ENCODE results near the gene TMEM217. TPM values are rescaled to one million over a fixed set of nuclear protein-coding genes. Genes with fewer than 3 reads are reported as not detected.

TMEM217 gene
- total RNA-seq, 1 experiment from 2014 or later: 2.4 TPM

DNA sequence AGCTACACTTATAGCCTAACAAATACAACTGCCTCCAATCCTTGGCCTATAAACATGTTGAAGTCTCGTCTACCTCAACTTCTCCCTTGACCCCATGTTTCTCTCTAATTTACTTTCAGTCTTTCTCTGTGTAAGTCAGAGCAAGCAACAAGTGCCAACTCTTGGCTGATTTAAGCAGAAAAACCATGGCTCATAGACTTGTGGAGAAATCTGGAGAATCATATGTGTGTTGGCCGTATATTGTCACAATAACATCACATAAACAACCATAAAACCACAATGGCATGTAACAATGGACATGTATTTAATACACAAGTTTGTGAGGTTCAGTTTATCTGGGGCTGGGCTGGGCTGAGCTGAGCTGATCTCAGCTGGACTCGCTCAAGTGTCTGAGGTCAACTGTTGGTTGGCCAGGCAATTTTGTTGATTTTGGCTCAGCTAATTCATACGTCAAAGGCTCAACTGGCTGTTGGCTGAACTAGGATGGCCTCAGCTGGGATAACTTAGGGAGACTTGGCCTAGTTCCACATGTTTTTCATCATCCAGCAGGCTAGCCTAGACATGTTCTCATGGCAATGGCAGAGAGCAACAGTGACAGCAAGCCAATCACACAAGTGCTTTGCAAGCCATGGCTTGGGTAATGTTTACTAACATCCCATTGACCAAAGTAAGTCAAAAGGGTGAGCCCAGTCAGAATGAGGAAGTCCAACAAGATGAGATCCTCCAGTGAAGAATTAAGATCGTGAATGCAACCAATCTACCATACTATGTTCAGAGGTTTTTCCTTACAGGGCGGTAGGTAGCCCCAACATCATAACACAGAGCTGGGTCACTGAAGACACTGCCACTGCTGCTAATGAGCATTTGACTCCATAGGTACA is 13.3 kb downstream of the TMEM217 start:
- Histone ChIP-seq H3K9ac (ENCODE audit: low read length) (no peak overlapping the region), H3K27me3 (ENCODE audit: low read length) (no peaks in the 10 kb centered on the region), H3K4me3 (ENCODE audit: low read length) (no peak overlapping the region), H3K4me1 (ENCODE audit: insufficient read depth, low read length) (peaks cover 32% of the 10 kb centered on the region), H3K79me2 (ENCODE audit: low read length) (no peaks in the 10 kb centered on the region), H3F3A (ENCODE audit: low read length, unreplicated experiment) (peaks cover 15% of the 10 kb centered on the region), H3K27ac (ENCODE audit: low read length) (no peak overlapping the region), H3K9me2 (replicated peaks; ENCODE audit: low read length) (no peaks in the 10 kb centered on the region), H2AFZ (ENCODE audit: low read length) (no peak overlapping the region), H3K4me2 (ENCODE audit: low read length) (no peak overlapping the region), H3K36me3 (ENCODE audit: low read depth, low read length) (no peaks in the 10 kb centered on the region), H4K20me1 (ENCODE audit: low read length) (no peaks in the 10 kb centered on the region), H3K9me3 (ENCODE audit: low read length) (no peaks in the 10 kb centered on the region)
- intact Hi-C loops (cut with micrococcal nuclease): no loop called here
- no TSS peak for BruUV-seq (replicated peaks)
- ChIA-PET CTCF (no interaction called here), POLR2A (ENCODE audit: unreplicated experiment) (no interaction called here)
- no peak for ATAC-seq
- DNase-seq: peak; percentile 5
- TF ChIP-seq EZH2phosphoT487 (IDR thresholded peaks at IDR 0.05; ENCODE audit: borderline replicate concordance, low read length): no peak
- TF ChIP-seq, protein P1, sequence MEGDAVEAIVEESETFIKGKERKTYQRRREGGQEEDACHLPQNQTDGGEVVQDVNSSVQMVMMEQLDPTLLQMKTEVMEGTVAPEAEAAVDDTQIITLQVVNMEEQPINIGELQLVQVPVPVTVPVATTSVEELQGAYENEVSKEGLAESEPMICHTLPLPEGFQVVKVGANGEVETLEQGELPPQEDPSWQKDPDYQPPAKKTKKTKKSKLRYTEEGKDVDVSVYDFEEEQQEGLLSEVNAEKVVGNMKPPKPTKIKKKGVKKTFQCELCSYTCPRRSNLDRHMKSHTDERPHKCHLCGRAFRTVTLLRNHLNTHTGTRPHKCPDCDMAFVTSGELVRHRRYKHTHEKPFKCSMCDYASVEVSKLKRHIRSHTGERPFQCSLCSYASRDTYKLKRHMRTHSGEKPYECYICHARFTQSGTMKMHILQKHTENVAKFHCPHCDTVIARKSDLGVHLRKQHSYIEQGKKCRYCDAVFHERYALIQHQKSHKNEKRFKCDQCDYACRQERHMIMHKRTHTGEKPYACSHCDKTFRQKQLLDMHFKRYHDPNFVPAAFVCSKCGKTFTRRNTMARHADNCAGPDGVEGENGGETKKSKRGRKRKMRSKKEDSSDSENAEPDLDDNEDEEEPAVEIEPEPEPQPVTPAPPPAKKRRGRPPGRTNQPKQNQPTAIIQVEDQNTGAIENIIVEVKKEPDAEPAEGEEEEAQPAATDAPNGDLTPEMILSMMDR (conservative IDR thresholded peaks at IDR 0.05; ENCODE audit: low read depth, low read length): no peak
- TF ChIP-seq EZH2 (IDR thresholded peaks at IDR 0.05; ENCODE audit: low read length, unreplicated experiment): no peak

- CTCF ChIA-PET: no interaction called here
- ATAC-seq: no peak
- no peak overlapping the region for H3K4me2 ChIP-seq (ENCODE audit: low read length)
Observed at GRCh38 chr6:37243816-37244370, 14.1 kb downstream of the TMEM217 start.

More at GRCh38 chr6:37243816-37244370, 14.1 kb downstream of the TMEM217 start:
- Histone ChIP-seq H3K9me2 (replicated peaks; ENCODE audit: low read length) (no peaks in the 10 kb centered on the region), H3K4me3 (ENCODE audit: low read length) (no peak overlapping the region), H4K20me1 (ENCODE audit: low read length) (no peaks in the 10 kb centered on the region), H3K9me3 (ENCODE audit: low read length) (no peaks in the 10 kb centered on the region), H3K79me2 (ENCODE audit: low read length) (no peaks in the 10 kb centered on the region), H3K27me3 (ENCODE audit: low read length) (no peaks in the 10 kb centered on the region), H2AFZ (ENCODE audit: low read length) (no peak overlapping the region), H3K36me3 (ENCODE audit: low read depth, low read length) (no peaks in the 10 kb centered on the region), H3K4me1 (ENCODE audit: insufficient read depth, low read length) (peaks cover 36% of the 10 kb centered on the region), H3F3A (ENCODE audit: low read length, unreplicated experiment) (peaks cover 17% of the 10 kb centered on the region), H3K27ac (ENCODE audit: low read length) (no peak overlapping the region; the same call in 1 of the 2 replicates), H3K9ac (ENCODE audit: low read length) (no peak overlapping the region)
- no TSS peak for BruUV-seq (replicated peaks)
- TF ChIP-seq EZH2 (IDR thresholded peaks at IDR 0.05; ENCODE audit: low read length, unreplicated experiment) (no peak), EZH2phosphoT487 (IDR thresholded peaks at IDR 0.05; ENCODE audit: borderline replicate concordance, low read length) (no peak)
- TF ChIP-seq, protein P1 (conservative IDR thresholded peaks at IDR 0.05; ENCODE audit: low read depth, low read length): no peak
- intact Hi-C loops (cut with micrococcal nuclease): no loop called here
- POLR2A ChIA-PET (ENCODE audit: unreplicated experiment): no interaction called here
- DNase-seq: no peak
